ENCODE measurements around the gene SLC7A14.

The SLC7A14 gene

GRCh38 chr3:170421111-170421641, 164.7 kb downstream of the SLC7A14 start:
- DNase-seq = no peak

GRCh38 chr3:170420307-170420821, 165.5 kb downstream of the SLC7A14 start:
- no peak for DNase-seq

GRCh38 chr3:170419557-170420087, 166.3 kb downstream of the SLC7A14 start:
- DNase-seq = peak; percentile 26

GRCh38 chr3:170418422-170419398, 167.2 kb downstream of the SLC7A14 start, which contains the start of gene CLDN11:
CLDN11 (plus strand) TSS chr3:170418868; CDS start chr3:170419067, 199 bp downstream.
- DNase-seq = peak; percentile 18

- DNase-seq = no peak
These were observed 168.8 kb downstream of the SLC7A14 start for GRCh38 chr3:170417090-170417489.

- DNase-seq = peak; percentile 41
These were observed 171.6 kb downstream of the SLC7A14 start for GRCh38 chr3:170414202-170414663.

- no peak for DNase-seq
These were observed 172.6 kb downstream of the SLC7A14 start for GRCh38 chr3:170413291-170413690.

GRCh38 chr3:170410428-170411029, 175.3 kb downstream of the SLC7A14 start:
- no peak for DNase-seq
